GM12878 (cell line): ENCODE data around the gene PTGIS. TPM values are rescaled to one million over a fixed set of nuclear protein-coding genes. Genes with fewer than 3 reads are reported as not detected.

Experiments
- ATAC-seq: fragments of 200-7000 bp; cut with Tn5 transposase; 3 replicates; pipeline ENCODE4 v1.9.1; 2020; ENCODE audit warnings: mild to moderate bottlenecking, moderate library complexity
- BruUV-seq: library from RNA; stranded (reverse); fragments of 400-500 nt; replicated peaks from 2 replicates; lab custom pipeline; 2021; lab: Mats Ljungman, UMichigan
- CTCF ChIA-PET: fragments of 300-600 bp; sonication (Branson Sonifier 250); formaldehyde crosslinking; extraction: SDS; loops from one replicate; lab custom pipeline; 2021; ENCODE audit warnings: inconsistent platforms; lab: Yijun Ruan, JAX
- POLR2A ChIA-PET: fragments of 350-600 bp; formaldehyde crosslinking; extraction: SDS; loops from one replicate; lab custom pipeline; 2021; ENCODE audit warnings: inconsistent platforms; lab: Charles Lee
- RAD21 ChIA-PET: fragments of 300-600 bp; sonication (Branson Sonifier 250); formaldehyde crosslinking; loops from one replicate; lab custom pipeline; 2023; ENCODE audit warnings: antibody characterized with exemption; ENCODE audit not compliant: unreplicated experiment; lab: Charles Lee
- SMC1A ChIA-PET: fragments of 300-600 bp; sonication (Branson Sonifier 250); formaldehyde crosslinking; loops from one replicate; lab custom pipeline; 2023; ENCODE audit not compliant: unreplicated experiment, uncharacterized antibody; lab: Charles Lee
- DNase-seq: peaks from one replicate; pipeline ENCODE4 v3.0.0-alpha.2; 2011; ENCODE audit warnings: low read depth, low spot score
- FAIRE-seq: peaks from 3 replicates; lab custom pipeline; 2011; peaks lifted over from hg19 to GRCh38; lab: Jason Lieb, UNC
- H2AFZ ChIP-seq: 2 replicates; pipeline ENCODE4 v1.6.0; 2011; ENCODE audit warnings: low read depth, low read length, control low read depth; ENCODE audit not compliant: control insufficient read depth
- H3K27ac ChIP-seq: 2 replicates; pipeline ENCODE4 v1.5.1; 2011; ENCODE audit warnings: control low read depth; ENCODE audit not compliant: control insufficient read depth, insufficient read depth
- H3K27me3 ChIP-seq, 2 experiments: replicated peaks in 1 of 2; 2 replicates each; pipeline versions ENCODE4 v1.6.0 to v1.6.1; 2011; ENCODE audit warnings: low read length in 1 of 2; ENCODE audit not compliant: control insufficient read depth in 2 of 2, insufficient read depth in 2 of 2
- H3K36me3 ChIP-seq, 2 experiments: 2 replicates each; pipeline ENCODE4 v1.5.1; 2011; ENCODE audit warnings: low read length in 1 of 2; ENCODE audit not compliant: control insufficient read depth in 2 of 2, insufficient read depth in 2 of 2
- H3K4me1 ChIP-seq: 2 replicates; pipeline ENCODE4 v1.6.1; 2011; ENCODE audit warnings: mild to moderate bottlenecking, low read length, moderate library complexity, mixed read lengths; ENCODE audit not compliant: control insufficient read depth, insufficient read depth
- H3K4me2 ChIP-seq: 2 replicates; pipeline ENCODE4 v1.6.0; 2011; ENCODE audit warnings: control low read depth; ENCODE audit not compliant: control insufficient read depth, insufficient read depth
- H3K4me3 ChIP-seq: fragments of 200-600 bp; sonication (generic); 2 replicates; pipeline ENCODE4 v1.5.1; 2016
- H3K79me2 ChIP-seq: 2 replicates; pipeline ENCODE4 v1.6.0; 2011; ENCODE audit warnings: low read length; ENCODE audit not compliant: control insufficient read depth, insufficient read depth
- H3K9ac ChIP-seq: 2 replicates; pipeline ENCODE4 v1.8.0; 2011; ENCODE audit warnings: low read length, control low read depth, mixed read lengths; ENCODE audit not compliant: control insufficient read depth, insufficient read depth
- H3K9me3 ChIP-seq: replicated peaks from 3 replicates; pipeline ENCODE4 v1.5.1; 2011; ENCODE audit warnings: mild to moderate bottlenecking, low read length; ENCODE audit not compliant: control insufficient read depth, insufficient read depth
- H4K20me1 ChIP-seq: 2 replicates; pipeline ENCODE4 v1.6.0; 2011; ENCODE audit not compliant: control insufficient read depth, insufficient read depth
- CBFB ChIP-seq: IDR thresholded peaks from 2 replicates; pipeline ENCODE4 v1.6.1; 2016; ENCODE audit warnings: antibody characterized with exemption, low read depth
- CBX5 ChIP-seq: sonication (generic); IDR thresholded peaks from 2 replicates; pipeline ENCODE4 v1.6.1; 2016; ENCODE audit warnings: low read depth, moderate library complexity, mild to moderate bottlenecking, inconsistent platforms
- EGR1 ChIP-seq, 2 experiments: IDR thresholded peaks; 1 replicate in 1 of 2; 2 replicates in 1 of 2; pipeline ENCODE4 v1.6.1; 2011 to 2012; ENCODE audit warnings: low read depth in 2 of 2, low read length in 2 of 2, borderline replicate concordance in 1 of 2, mild to moderate bottlenecking in 1 of 2, moderate library complexity in 1 of 2
- HDAC2 ChIP-seq: fragments of 200-600 bp; sonication (generic); IDR thresholded peaks from 2 replicates; pipeline ENCODE4 v1.6.1; 2017
- KDM1A ChIP-seq: fragments of 200-600 bp; sonication (generic); IDR thresholded peaks from 2 replicates; pipeline ENCODE4 v1.6.1; 2016; ENCODE audit warnings: borderline replicate concordance
- NR2C1 ChIP-seq: fragments of 450-650 bp; IDR thresholded peaks from 2 replicates; pipeline ENCODE4 v1.6.1; 2017; ENCODE audit warnings: antibody characterized with exemption, mild to moderate bottlenecking, moderate library complexity
- NR2C2 ChIP-seq: IDR thresholded peaks from 2 replicates; pipeline ENCODE4 v1.6.1; 2011; ENCODE audit warnings: borderline replicate concordance, low read depth; ENCODE audit not compliant: control insufficient read depth, insufficient read length
- NR2F1 ChIP-seq: fragments of 450-650 bp; conservative IDR thresholded peaks from 2 replicates; pipeline ENCODE4 v1.6.1; 2017; ENCODE audit warnings: mild to moderate bottlenecking
- POLR2A ChIP-seq: IDR thresholded peaks from 2 replicates; pipeline ENCODE4 v1.6.1; 2011; ENCODE audit warnings: low read depth, mild to moderate bottlenecking, low read length
- STAT3 ChIP-seq: IDR thresholded peaks from 2 replicates; pipeline ENCODE4 v1.6.1; 2011; ENCODE audit warnings: low read depth, low read length, improper control_type of control experiment
- TBL1XR1 ChIP-seq: IDR thresholded peaks from 2 replicates; pipeline ENCODE4 v1.6.1; 2012; ENCODE audit warnings: low read depth, low read length, improper control_type of control experiment
- TCF3 ChIP-seq: IDR thresholded peaks from 2 replicates; pipeline ENCODE4 v1.6.1; 2012; ENCODE audit warnings: low read depth, mild to moderate bottlenecking, low read length, borderline replicate concordance; ENCODE audit not compliant: insufficient read depth
- YY1 ChIP-seq: IDR thresholded peaks from 2 replicates; pipeline ENCODE4 v1.6.1; 2011; ENCODE audit warnings: low read depth, mild to moderate bottlenecking, low read length
- ZNF384 ChIP-seq: IDR thresholded peaks from 2 replicates; pipeline ENCODE4 v1.6.1; 2012; ENCODE audit warnings: low read depth, mild to moderate bottlenecking, low read length, improper control_type of control experiment, borderline replicate concordance
- WGBS: methylation state at CpG from one replicate; pipeline ENCODE4 v1.1.6; 2016; ENCODE audit warnings: low lambda C conversion rate; ENCODE audit not compliant: insufficient replicate concordance, insufficient coverage; ENCODE audit errors: missing lambda C conversion rate; 5-methylcytosine and 5-hydroxymethylcytosine counted together
- in situ Hi-C: fragments of 300-500 bp; cut with MboI; formaldehyde crosslinking; loops from 9 replicates; pipeline ENCODE4 v1.14.3; 2018; ENCODE audit warnings: mixed read lengths
- intact Hi-C: fragments of 100-400 bp; cut with micrococcal nuclease; formaldehyde crosslinking; loops from one replicate; pipeline ENCODE4 v1.14.2; 2022; ENCODE audit not compliant: unreplicated experiment
- polyA plus RNA-seq, 11 experiments: library from polyadenylated mRNA; depleted of rRNA in 4 of 11; unstranded in 6 of 11; stranded (reverse) in 5 of 11; fragments of >200 nt; fragmentation: Nextera tagmentation in 4 of 11; fragmentation: Illumina TruSeq in 1 of 11; extraction: Ambion mirVana in 4 of 11; extraction: Trizol in 1 of 11; gene quantifications; 1 replicate in 1 of 11; 2 replicates in 10 of 11; pipeline versions ENCODE4 v1.2.1 to v1.2.3, GENCODE V29; 2011 to 2016; ENCODE audit warnings: inconsistent platforms in 2 of 11, missing spikeins in 2 of 11, low read depth in 1 of 11
- total RNA-seq, 4 experiments: library from RNA; depleted of rRNA in 3 of 4; stranded (reverse); fragments of >200 nt in 3 of 4; fragmentation: Illumina TruSeq in 1 of 4; extraction: Trizol in 1 of 4; gene quantifications; 2 replicates each; pipeline versions ENCODE4 v1.2.1 to v1.2.3, GENCODE V29; 2013 to 2021
- TF ChIP-seq, protein P1 (sequence below): fragments of 450-650 bp; IDR thresholded peaks from 2 replicates; pipeline ENCODE4 v1.6.1; 2014; ENCODE audit warnings: mild to moderate bottlenecking
- TF ChIP-seq, protein P2 (sequence below): fragments of 450-650 bp; formaldehyde crosslinking; IDR thresholded peaks from 2 replicates; pipeline ENCODE4 v1.5.0; 2022; ENCODE audit warnings: mild to moderate bottlenecking, missing genetic modification characterization
- TF ChIP-seq, protein P3 (sequence below): IDR thresholded peaks from 2 replicates; pipeline ENCODE4 v1.6.1; 2011; ENCODE audit warnings: low read depth, mild to moderate bottlenecking, low read length, moderate library complexity, borderline replicate concordance; ENCODE audit errors: extremely low read depth
- TF ChIP-seq, protein P4 (sequence below): fragments of 450-650 bp; IDR thresholded peaks from 2 replicates; pipeline ENCODE4 v1.6.1; 2016; ENCODE audit warnings: mild to moderate bottlenecking

Gene PTGIS
- total and polyA plus RNA-seq, 10 of the 15 experiments (the other 5 are each of a cell fraction or from before 2014, with no cell fraction given), result 0.10 TPM; not detected in 9

DNA sequence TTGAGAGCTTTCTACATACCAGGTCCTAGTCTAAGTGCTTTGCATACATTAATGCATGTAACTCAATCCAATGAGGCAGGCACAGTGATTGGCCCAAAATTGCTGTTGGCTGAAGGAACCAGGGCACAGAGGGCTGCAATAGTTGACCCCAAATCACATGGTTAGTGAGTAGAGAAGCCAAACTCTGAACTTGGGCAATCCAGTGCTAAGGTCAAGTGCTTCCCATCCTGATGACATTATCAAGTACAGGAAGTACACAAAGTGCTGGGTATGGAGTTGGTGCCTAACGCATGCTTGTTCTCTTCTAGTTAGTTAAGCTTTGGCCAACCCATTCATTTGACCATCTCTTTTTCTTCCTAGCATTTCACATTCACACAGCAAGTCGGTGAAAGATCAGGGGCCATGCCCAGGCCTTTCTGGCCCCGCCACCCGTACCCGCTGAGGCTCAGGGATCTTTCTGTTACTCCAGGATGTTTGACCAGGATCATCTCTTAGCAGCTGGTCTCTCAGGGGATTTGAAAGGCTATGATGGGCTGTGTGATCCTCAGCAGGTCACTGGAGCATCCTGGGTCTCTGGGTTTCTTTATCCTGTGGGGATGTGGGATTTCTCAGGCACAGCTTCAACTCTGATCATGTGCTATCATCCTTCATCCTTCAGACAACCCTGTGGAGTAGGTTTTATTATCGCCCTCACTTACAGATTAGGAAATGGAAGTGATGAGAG lies 92.5 kb downstream of the PTGIS start:
- ChIA-PET CTCF (no interaction called here), POLR2A (no interaction called here), SMC1A (no interaction called here), RAD21 (no interaction called here)
- Histone ChIP-seq H2AFZ (no peak overlapping the region), H3K4me3 (no peak overlapping the region), H3K27ac (no peak overlapping the region), H3K9ac (no peak overlapping the region), H3K9me3 (no peaks in the 10 kb centered on the region), H4K20me1 (no peaks in the 10 kb centered on the region), H3K4me2 (no peak overlapping the region), H3K36me3 (no peaks in the 10 kb centered on the region), H3K79me2 (no peaks in the 10 kb centered on the region), H3K27me3 (peaks cover 0 to 5% of the 10 kb centered on the region in 2 experiments), H3K4me1 (no peaks in the 10 kb centered on the region)
- TF ChIP-seq TCF3 (no peak), NR2C2 (no peak), POLR2A (no peak), CBX5 (no peak), NR2F1 (no peak), CBFB (no peak), TBL1XR1 (no peak), NR2C1 (no peak), KDM1A (no peak), EGR1 (IDR thresholded peaks at IDR 0.05; ENCODE audit: borderline replicate concordance in 1 of 2, low read depth in 2 of 2, low read length in 2 of 2) (no peak), STAT3 (no peak), YY1 (no peak), HDAC2 (no peak), ZNF384 (no peak)
- TF ChIP-seq, protein P1, sequence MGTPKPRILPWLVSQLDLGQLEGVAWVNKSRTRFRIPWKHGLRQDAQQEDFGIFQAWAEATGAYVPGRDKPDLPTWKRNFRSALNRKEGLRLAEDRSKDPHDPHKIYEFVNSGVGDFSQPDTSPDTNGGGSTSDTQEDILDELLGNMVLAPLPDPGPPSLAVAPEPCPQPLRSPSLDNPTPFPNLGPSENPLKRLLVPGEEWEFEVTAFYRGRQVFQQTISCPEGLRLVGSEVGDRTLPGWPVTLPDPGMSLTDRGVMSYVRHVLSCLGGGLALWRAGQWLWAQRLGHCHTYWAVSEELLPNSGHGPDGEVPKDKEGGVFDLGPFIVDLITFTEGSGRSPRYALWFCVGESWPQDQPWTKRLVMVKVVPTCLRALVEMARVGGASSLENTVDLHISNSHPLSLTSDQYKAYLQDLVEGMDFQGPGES, result no peak
- TF ChIP-seq, protein P2, sequence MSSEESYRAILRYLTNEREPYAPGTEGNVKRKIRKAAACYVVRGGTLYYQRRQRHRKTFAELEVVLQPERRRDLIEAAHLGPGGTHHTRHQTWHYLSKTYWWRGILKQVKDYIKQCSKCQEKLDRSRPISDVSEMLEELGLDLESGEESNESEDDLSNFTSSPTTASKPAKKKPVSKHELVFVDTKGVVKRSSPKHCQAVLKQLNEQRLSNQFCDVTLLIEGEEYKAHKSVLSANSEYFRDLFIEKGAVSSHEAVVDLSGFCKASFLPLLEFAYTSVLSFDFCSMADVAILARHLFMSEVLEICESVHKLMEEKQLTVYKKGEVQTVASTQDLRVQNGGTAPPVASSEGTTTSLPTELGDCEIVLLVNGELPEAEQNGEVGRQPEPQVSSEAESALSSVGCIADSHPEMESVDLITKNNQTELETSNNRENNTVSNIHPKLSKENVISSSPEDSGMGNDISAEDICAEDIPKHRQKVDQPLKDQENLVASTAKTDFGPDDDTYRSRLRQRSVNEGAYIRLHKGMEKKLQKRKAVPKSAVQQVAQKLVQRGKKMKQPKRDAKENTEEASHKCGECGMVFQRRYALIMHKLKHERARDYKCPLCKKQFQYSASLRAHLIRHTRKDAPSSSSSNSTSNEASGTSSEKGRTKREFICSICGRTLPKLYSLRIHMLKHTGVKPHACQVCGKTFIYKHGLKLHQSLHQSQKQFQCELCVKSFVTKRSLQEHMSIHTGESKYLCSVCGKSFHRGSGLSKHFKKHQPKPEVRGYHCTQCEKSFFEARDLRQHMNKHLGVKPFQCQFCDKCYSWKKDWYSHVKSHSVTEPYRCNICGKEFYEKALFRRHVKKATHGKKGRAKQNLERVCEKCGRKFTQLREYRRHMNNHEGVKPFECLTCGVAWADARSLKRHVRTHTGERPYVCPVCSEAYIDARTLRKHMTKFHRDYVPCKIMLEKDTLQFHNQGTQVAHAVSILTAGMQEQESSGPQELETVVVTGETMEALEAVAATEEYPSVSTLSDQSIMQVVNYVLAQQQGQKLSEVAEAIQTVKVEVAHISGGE (CRISPR knock-in tag), result no peak
- TF ChIP-seq, protein P3, sequence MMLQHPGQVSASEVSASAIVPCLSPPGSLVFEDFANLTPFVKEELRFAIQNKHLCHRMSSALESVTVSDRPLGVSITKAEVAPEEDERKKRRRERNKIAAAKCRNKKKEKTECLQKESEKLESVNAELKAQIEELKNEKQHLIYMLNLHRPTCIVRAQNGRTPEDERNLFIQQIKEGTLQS, result no peak
- TF ChIP-seq, protein P4, sequence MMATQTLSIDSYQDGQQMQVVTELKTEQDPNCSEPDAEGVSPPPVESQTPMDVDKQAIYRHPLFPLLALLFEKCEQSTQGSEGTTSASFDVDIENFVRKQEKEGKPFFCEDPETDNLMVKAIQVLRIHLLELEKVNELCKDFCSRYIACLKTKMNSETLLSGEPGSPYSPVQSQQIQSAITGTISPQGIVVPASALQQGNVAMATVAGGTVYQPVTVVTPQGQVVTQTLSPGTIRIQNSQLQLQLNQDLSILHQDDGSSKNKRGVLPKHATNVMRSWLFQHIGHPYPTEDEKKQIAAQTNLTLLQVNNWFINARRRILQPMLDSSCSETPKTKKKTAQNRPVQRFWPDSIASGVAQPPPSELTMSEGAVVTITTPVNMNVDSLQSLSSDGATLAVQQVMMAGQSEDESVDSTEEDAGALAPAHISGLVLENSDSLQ, result no peak
- BruUV-seq, result no TSS peak
- no peak for ATAC-seq
- intact Hi-C loops (no loop called here), in situ Hi-C loops (no loop called here)
- no peak for FAIRE-seq
- 37% methylated on average over 6 of the region's 6 CpGs for WGBS
- no peak for DNase-seq
